ENCODE data around the gene RUSC2. TPM values are rescaled to one million over a fixed set of nuclear protein-coding genes. Genes with fewer than 3 reads are reported as not detected.

Gene RUSC2
- total and polyA plus RNA-seq, 2 of the 13 experiments (the other 11 are each of a cell fraction or from before 2014, with no cell fraction given) = 2.8 to 3.3 TPM

GRCh38 chr9:35517131-35517530 is 27.2 kb downstream of the RUSC2 start:
- CTCF ChIA-PET (ENCODE audit: low intra/inter-chr PET ratio, low total read pairs) = no interaction called here
- peak; percentile 55 for ATAC-seq
- Histone ChIP-seq H3K27ac (ENCODE audit: extremely low read length, insufficient read depth, low read length) (peak overlapping the region; percentile 66), H2AFZ (ENCODE audit: low read length) (no peak overlapping the region), H3K4me3 (replicated peaks in 1 of 3; ENCODE audit: insufficient read depth in 1 of 3, low read depth in 2 of 3, low read length in 3 of 3) (no peak overlapping the region), H3K27me3 (ENCODE audit: control insufficient read depth in 1 of 2, insufficient read depth in 2 of 2, low read length in 2 of 2) (no peaks in the 10 kb centered on the region), H4K20me1 (ENCODE audit: insufficient read depth, low read length) (no peaks in the 10 kb centered on the region; the same call in 1 of the 2 replicates), H3K9ac (ENCODE audit: insufficient read depth, low read depth, low read length) (peak overlapping the region; percentile 37; the same call in 1 of the 2 replicates), H3K4me2 (ENCODE audit: low read depth, low read length) (peak overlapping the region; percentile 54), H3K79me2 (ENCODE audit: insufficient read depth, low read length) (no peaks in the 10 kb centered on the region), H3K9me3 (ENCODE audit: low read length) (no peaks in the 10 kb centered on the region), H3K4me1 (ENCODE audit: insufficient read depth, low read length) (peaks cover 58% of the 10 kb centered on the region), H3K36me3 (replicated peaks in 1 of 2; ENCODE audit: control insufficient read depth in 1 of 2, insufficient read depth in 2 of 2, low read length in 2 of 2) (no peaks in the 10 kb centered on the region)
- POLR2A ChIA-PET = interaction anchor here (2.2 kb wide), 1 partner anchor 356 kb away, joined by 8 read pairs; the partner anchor contains the start of gene UNC13B
- DNase-seq (ENCODE audit: low spot score) = peak; percentile 73
- in situ Hi-C loops (cut with HindIII; ENCODE audit: extremely low pct_ligation_motif_present, low pct_unique_long_range_greater_than_20kb) = no loop called here
- TF ChIP-seq ZNF12 (CRISPR knock-in tag; IDR thresholded peaks at IDR 0.05) (no peak), ZNF713 (CRISPR knock-in tag; IDR thresholded peaks at IDR 0.05) (no peak)
- BruUV-seq (replicated peaks) = no TSS peak
- intact Hi-C loops (cut with micrococcal nuclease; ENCODE audit: unreplicated experiment) = no loop called here
- FAIRE-seq = peak; percentile 18
- WGBS (ENCODE audit: low lambda C conversion rate) = 18% methylated on average over 3 of the region's 3 CpGs

- H2AFZ ChIP-seq (ENCODE audit: low read length) = no peak overlapping the region
- peak overlapping the region; percentile 54 for H3K4me2 ChIP-seq (ENCODE audit: low read depth, low read length)
- ChIA-PET CTCF (ENCODE audit: low intra/inter-chr PET ratio, low total read pairs) (interaction anchor here (1.0 kb wide), 1 partner anchor 28 kb away, joined by 3 read pairs; the partner anchor contains the start of gene RUSC2), POLR2A (interaction anchor here (0.6 to 2.2 kb wide), 6 partner anchors 11 to 356 kb away, joined by 3 to 15 read pairs (median 4); partner anchors contain the start of genes RUSC2 and UNC13B)
- H3K4me3 ChIP-seq (replicated peaks in 1 of 3; ENCODE audit: insufficient read depth in 1 of 3, low read depth in 2 of 3, low read length in 3 of 3) = no peak overlapping the region; a peak in 1 of 6 replicates
- peak; percentile 43 for ATAC-seq
- no peaks in the 10 kb centered on the region for H3K79me2 ChIP-seq (ENCODE audit: insufficient read depth, low read length)
- 55% methylated on average over 3 of the region's 3 CpGs for WGBS (ENCODE audit: low lambda C conversion rate)
- no peaks in the 10 kb centered on the region; the same call in 1 of the 2 replicates for H4K20me1 ChIP-seq (ENCODE audit: insufficient read depth, low read length)
- peak overlapping the region; percentile 37; the same call in 1 of the 2 replicates for H3K9ac ChIP-seq (ENCODE audit: insufficient read depth, low read depth, low read length)
- peak overlapping the region; percentile 66 for H3K27ac ChIP-seq (ENCODE audit: extremely low read length, insufficient read depth, low read length)
- no peak for FAIRE-seq
- in situ Hi-C loops (cut with HindIII; ENCODE audit: extremely low pct_ligation_motif_present, low pct_unique_long_range_greater_than_20kb) (no loop called here), intact Hi-C loops (cut with micrococcal nuclease; ENCODE audit: unreplicated experiment) (loop anchor here (1.0 kb wide), 1 partner anchor 26 kb away; no protein-coding TSS in a partner anchor)
- DNase-seq (ENCODE audit: low spot score) = no peak
- H3K4me1 ChIP-seq (ENCODE audit: insufficient read depth, low read length) = peaks cover 59% of the 10 kb centered on the region
- no peaks in the 10 kb centered on the region for H3K36me3 ChIP-seq (replicated peaks in 1 of 2; ENCODE audit: control insufficient read depth in 1 of 2, insufficient read depth in 2 of 2, low read length in 2 of 2)
- no peaks in the 10 kb centered on the region for H3K27me3 ChIP-seq (ENCODE audit: control insufficient read depth in 1 of 2, insufficient read depth in 2 of 2, low read length in 2 of 2)
- H3K9me3 ChIP-seq (ENCODE audit: low read length) = no peaks in the 10 kb centered on the region
- 0 out of 2 replicates have a peak, but pooled peaks have one; percentile 23 for TF ChIP-seq GZF1 (CRISPR knock-in tag; IDR thresholded peaks at IDR 0.05)
- TF ChIP-seq NCOR1 (IDR thresholded peaks at IDR 0.05; ENCODE audit: borderline replicate concordance, low read length) = no peak
- TF ChIP-seq ZNF317 (CRISPR knock-in tag; IDR thresholded peaks at IDR 0.05) = peak; percentile 73; the same call in 1 of the 2 replicates
- no peak for TF ChIP-seq SCMH1 (CRISPR knock-in tag; IDR thresholded peaks at IDR 0.05; ENCODE audit: borderline replicate concordance)
- TF ChIP-seq POGZ (CRISPR knock-in tag; IDR thresholded peaks at IDR 0.05) = peak; percentile 6; the same call in 1 of the 2 replicates
- TF ChIP-seq, protein P1, sequence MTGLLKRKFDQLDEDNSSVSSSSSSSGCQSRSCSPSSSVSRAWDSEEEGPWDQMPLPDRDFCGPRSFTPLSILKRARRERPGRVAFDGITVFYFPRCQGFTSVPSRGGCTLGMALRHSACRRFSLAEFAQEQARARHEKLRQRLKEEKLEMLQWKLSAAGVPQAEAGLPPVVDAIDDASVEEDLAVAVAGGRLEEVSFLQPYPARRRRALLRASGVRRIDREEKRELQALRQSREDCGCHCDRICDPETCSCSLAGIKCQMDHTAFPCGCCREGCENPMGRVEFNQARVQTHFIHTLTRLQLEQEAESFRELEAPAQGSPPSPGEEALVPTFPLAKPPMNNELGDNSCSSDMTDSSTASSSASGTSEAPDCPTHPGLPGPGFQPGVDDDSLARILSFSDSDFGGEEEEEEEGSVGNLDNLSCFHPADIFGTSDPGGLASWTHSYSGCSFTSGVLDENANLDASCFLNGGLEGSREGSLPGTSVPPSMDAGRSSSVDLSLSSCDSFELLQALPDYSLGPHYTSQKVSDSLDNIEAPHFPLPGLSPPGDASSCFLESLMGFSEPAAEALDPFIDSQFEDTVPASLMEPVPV (CRISPR knock-in tag; IDR thresholded peaks at IDR 0.05) = peak; percentile 36; the same call in 1 of the 2 replicates
- no peak for TF ChIP-seq ZNF605 (CRISPR knock-in tag; IDR thresholded peaks at IDR 0.05)
- TSS peak; percentile 72 for BruUV-seq (replicated peaks)
Observed at GRCh38 chr9:35517552-35518224, 27.8 kb downstream of the RUSC2 start.
